HCT116 (cell line): ENCODE results near the gene INHBA. TPM values are rescaled to one million over a fixed set of nuclear protein-coding genes. Genes with fewer than 3 reads are reported as not detected.

Experiments used
- ATAC-seq: fragments of 200-7000 bp; cut with Tn5 transposase; 2 replicates; pipeline ENCODE4 v1.9.1; 2020; ENCODE audit warnings: mild to moderate bottlenecking, moderate library complexity
- BruUV-seq: library from RNA; stranded (reverse); fragments of 400-500 nt; replicated peaks from 2 replicates; lab custom pipeline; 2021; lab: Mats Ljungman, UMichigan
- CTCF ChIA-PET: fragments of 300-600 bp; sonication (Branson Sonifier 250); formaldehyde crosslinking; loops from one replicate; lab custom pipeline; 2021; ENCODE audit warnings: antibody characterized with exemption; lab: Charles Lee
- POLR2A ChIA-PET: fragments of 300-600, 350-600 bp; sonication (Branson Sonifier 250); formaldehyde crosslinking; loops from one replicate; lab custom pipeline; 2021; ENCODE audit warnings: antibody characterized with exemption; lab: Charles Lee
- RAD21 ChIA-PET, 2 experiments: fragments of 300-600 bp; sonication (Branson Sonifier 250); formaldehyde crosslinking; loops; one replicate each; lab custom pipeline; 2023; ENCODE audit warnings: low total read pairs in 2 of 2; ENCODE audit not compliant: uncharacterized antibody in 2 of 2, unreplicated experiment in 2 of 2, low non-redundant PET in 1 of 2; lab: Charles Lee
- DNase-seq: peaks from one replicate; pipeline ENCODE4 v3.0.0-alpha.2; 2010; ENCODE audit warnings: low read depth, low spot score
- H2AFZ ChIP-seq: fragments of 200-600 bp; shearing (Covaris generic), sonication (generic); 2 replicates; pipeline ENCODE4 v1.6.1; 2017; ENCODE audit warnings: low read depth, mixed run types, mixed read lengths, antibody characterized with exemption, low read length; ENCODE audit not compliant: poor library complexity, severe bottlenecking
- H3K27ac ChIP-seq: 2 replicates; pipeline ENCODE4 v1.5.1; 2012; ENCODE audit warnings: low read depth, low read length
- H3K27me3 ChIP-seq: fragments of 200-600 bp; sonication (generic); 2 replicates; pipeline ENCODE4 v1.6.1; 2016; ENCODE audit warnings: mixed run types, low read length, mixed read lengths; ENCODE audit not compliant: insufficient read depth
- H3K36me3 ChIP-seq, 2 experiments: fragments of 200-500 bp in 1 of 2; fragments of 200-600 bp in 1 of 2; sonication (Bioruptor generic) in 1 of 2; sonication (generic) in 1 of 2; 2 replicates each; pipeline versions ENCODE4 v1.5.1 to v1.6.1; 2014 to 2016; ENCODE audit warnings: low read length in 2 of 2, inconsistent platforms in 1 of 2, mixed read lengths in 1 of 2, mixed run types in 1 of 2; ENCODE audit not compliant: insufficient read depth in 2 of 2, control insufficient read depth in 1 of 2
- H3K4me1 ChIP-seq, 2 experiments: fragments of 200-600 bp in 1 of 2; sonication (generic) in 1 of 2; 2 replicates each; pipeline versions ENCODE4 v1.5.1 to v1.6.1; 2012 to 2017; ENCODE audit warnings: low read length in 2 of 2, inconsistent platforms in 1 of 2, mild to moderate bottlenecking in 1 of 2, mixed read lengths in 1 of 2, mixed run types in 1 of 2, moderate library complexity in 1 of 2; ENCODE audit not compliant: insufficient read depth in 2 of 2, control insufficient read depth in 1 of 2
- H3K4me2 ChIP-seq: fragments of 200-600 bp; sonication (generic); 2 replicates; pipeline ENCODE4 v1.6.1; 2017; ENCODE audit warnings: mixed run types, low read length, mixed read lengths
- H3K4me3 ChIP-seq, 2 experiments: fragments of 200-600 bp in 1 of 2; sonication (generic) in 1 of 2; replicated peaks in 1 of 2; 2 replicates each; pipeline ENCODE4 v1.5.1; 2011 to 2016; ENCODE audit warnings: low read length in 2 of 2, control low read depth in 1 of 2, low read depth in 1 of 2, mild to moderate bottlenecking in 1 of 2, mixed read lengths in 1 of 2, mixed run types in 1 of 2
- H3K79me2 ChIP-seq: fragments of 200-600 bp; sonication (generic); 2 replicates; pipeline ENCODE4 v1.6.1; 2017; ENCODE audit warnings: mild to moderate bottlenecking, mixed run types, low read length, moderate library complexity, mixed read lengths; ENCODE audit not compliant: insufficient read depth
- H3K9ac ChIP-seq: fragments of 200-600 bp; sonication (generic); 2 replicates; pipeline ENCODE4 v1.6.1; 2016; ENCODE audit warnings: low read length, mixed read lengths
- H3K9me2 ChIP-seq: fragments of 200-600 bp; sonication (generic), shearing (Covaris generic); 2 replicates; pipeline ENCODE4 v1.6.1; 2017; ENCODE audit warnings: mixed run types, mild to moderate bottlenecking, moderate library complexity; ENCODE audit not compliant: insufficient read depth
- H3K9me3 ChIP-seq, 2 experiments: fragments of 200-500 bp in 1 of 2; fragments of 200-600 bp in 1 of 2; sonication (Bioruptor generic) in 1 of 2; sonication (generic) in 1 of 2; 2 replicates each; pipeline ENCODE4 v1.6.1; 2014 to 2017; ENCODE audit warnings: low read length in 2 of 2, mixed read lengths in 2 of 2, inconsistent platforms in 1 of 2, low read depth in 1 of 2, mild to moderate bottlenecking in 1 of 2, mixed run types in 1 of 2, moderate library complexity in 1 of 2; ENCODE audit not compliant: control insufficient read depth in 1 of 2, insufficient read depth in 1 of 2
- H4K20me1 ChIP-seq: fragments of 200-600 bp; sonication (generic), shearing (Covaris generic); 2 replicates; pipeline ENCODE4 v1.6.1; 2017; ENCODE audit warnings: mixed run types, mild to moderate bottlenecking, moderate library complexity; ENCODE audit not compliant: insufficient read depth
- CBX3 ChIP-seq: IDR thresholded peaks from 2 replicates; pipeline ENCODE4 v1.6.1; 2012; ENCODE audit warnings: low read depth
- CEBPB ChIP-seq: IDR thresholded peaks from 2 replicates; pipeline ENCODE4 v1.6.1; 2012; ENCODE audit warnings: low read depth
- ELF1 ChIP-seq: IDR thresholded peaks from 2 replicates; pipeline ENCODE4 v1.6.1; 2012; ENCODE audit warnings: low read depth, borderline replicate concordance
- RAD21 ChIP-seq: IDR thresholded peaks from 2 replicates; pipeline ENCODE4 v1.6.1; 2012; ENCODE audit warnings: low read depth, mild to moderate bottlenecking
- SP1 ChIP-seq: IDR thresholded peaks from 2 replicates; pipeline ENCODE4 v1.6.1; 2012; ENCODE audit warnings: low read depth
- TCF7L2 ChIP-seq: IDR thresholded peaks from 2 replicates; pipeline ENCODE4 v1.7.0; 2011; ENCODE audit warnings: borderline replicate concordance, inconsistent platforms; ENCODE audit not compliant: insufficient read depth, insufficient read length; ENCODE audit errors: extremely low read depth
- YY1 ChIP-seq: IDR thresholded peaks from 2 replicates; pipeline ENCODE4 v1.6.1; 2011; ENCODE audit warnings: low read length, low read depth, moderate library complexity, mild to moderate bottlenecking; ENCODE audit not compliant: insufficient replicate concordance; ENCODE audit errors: extremely low read depth
- ZNF274 ChIP-seq: fragments of 200-500 bp; sonication (Bioruptor generic); IDR thresholded peaks from 2 replicates; pipeline ENCODE4 v1.6.1; 2014; ENCODE audit warnings: mild to moderate bottlenecking, low read depth, low read length, inconsistent platforms
- intact Hi-C: fragments of 100-400 bp; cut with micrococcal nuclease; formaldehyde crosslinking; loops from 2 replicates; pipeline ENCODE4 v1.10.0; 2022
- total RNA-seq: library from RNA; stranded (reverse); gene quantifications from one replicate; pipeline ENCODE4 v1.2.1, GENCODE V29; 2021; ENCODE audit not compliant: unreplicated experiment
- TF ChIP-seq, protein P1 (sequence below), 3 experiments: fragments of 200-600 bp in 1 of 3; sonication (generic) in 1 of 3; IDR thresholded peaks in 2 of 3; conservative IDR thresholded peaks in 1 of 3; 2 replicates each; pipeline ENCODE4 v1.5.1; 2012 to 2017; ENCODE audit warnings: low read depth in 2 of 3, low read length in 2 of 3, antibody characterized with exemption in 1 of 3, borderline replicate concordance in 1 of 3, control low read depth in 1 of 3, mild to moderate bottlenecking in 1 of 3, mixed read lengths in 1 of 3, mixed run types in 1 of 3, moderate library complexity in 1 of 3; ENCODE audit not compliant: insufficient read depth in 1 of 3
- TF ChIP-seq, protein P2 (sequence below): IDR thresholded peaks from 2 replicates; pipeline ENCODE4 v1.6.1; 2012
- TF ChIP-seq, protein P3 (sequence below): IDR thresholded peaks from 2 replicates; pipeline ENCODE4 v1.6.1; 2012; ENCODE audit warnings: low read depth
- TF ChIP-seq, protein P4 (sequence below): IDR thresholded peaks from 2 replicates; pipeline ENCODE4 v1.6.1; 2011; ENCODE audit warnings: mild to moderate bottlenecking, low read length, moderate library complexity; ENCODE audit not compliant: insufficient replicate concordance; ENCODE audit errors: extremely low read depth

The INHBA gene
- total RNA-seq, 1 experiment from 2014 or later: 0.10 TPM

DNA sequence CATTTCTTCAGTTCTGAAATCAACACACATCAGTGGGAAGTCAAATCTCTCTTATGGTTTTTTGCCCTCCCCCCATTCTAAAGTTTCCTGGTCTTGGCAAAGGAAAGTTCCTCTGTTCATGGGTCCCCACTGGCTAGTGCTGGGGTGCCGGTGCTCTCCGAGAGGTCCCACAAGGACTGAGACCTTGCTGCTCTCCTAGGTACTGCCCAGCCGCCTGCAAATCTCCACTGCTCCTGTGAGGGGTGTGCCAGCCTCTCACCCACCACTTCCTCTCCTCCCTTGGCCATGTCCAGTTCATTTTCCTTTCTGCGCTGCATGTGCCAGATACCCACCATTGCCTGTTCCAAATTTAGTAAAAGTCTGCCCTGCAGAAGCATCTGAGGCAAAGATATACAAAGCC is 17.2 kb upstream of the INHBA start:
- Histone ChIP-seq H3K4me2 (no peak overlapping the region), H2AFZ (no peak overlapping the region), H3K4me3 (no peak overlapping the region), H3K9me2 (no peaks in the 10 kb centered on the region), H3K27me3 (0 out of 2 replicates have a peak, but pooled peaks cover 4% of the 10 kb centered on the region), H4K20me1 (no peaks in the 10 kb centered on the region), H3K79me2 (no peaks in the 10 kb centered on the region), H3K27ac (no peak overlapping the region), H3K36me3 (no peaks in the 10 kb centered on the region), H3K9ac (no peak overlapping the region), H3K4me1 (no peaks in the 10 kb centered on the region), H3K9me3 (no peaks in the 10 kb centered on the region)
- no peak for DNase-seq
- ChIA-PET POLR2A (no interaction called here), CTCF (no interaction called here), RAD21 (no interaction called here)
- BruUV-seq: no TSS peak
- no peak for ATAC-seq
- intact Hi-C loops: no loop called here
- TF ChIP-seq CEBPB: no peak
- TF ChIP-seq, protein P1, sequence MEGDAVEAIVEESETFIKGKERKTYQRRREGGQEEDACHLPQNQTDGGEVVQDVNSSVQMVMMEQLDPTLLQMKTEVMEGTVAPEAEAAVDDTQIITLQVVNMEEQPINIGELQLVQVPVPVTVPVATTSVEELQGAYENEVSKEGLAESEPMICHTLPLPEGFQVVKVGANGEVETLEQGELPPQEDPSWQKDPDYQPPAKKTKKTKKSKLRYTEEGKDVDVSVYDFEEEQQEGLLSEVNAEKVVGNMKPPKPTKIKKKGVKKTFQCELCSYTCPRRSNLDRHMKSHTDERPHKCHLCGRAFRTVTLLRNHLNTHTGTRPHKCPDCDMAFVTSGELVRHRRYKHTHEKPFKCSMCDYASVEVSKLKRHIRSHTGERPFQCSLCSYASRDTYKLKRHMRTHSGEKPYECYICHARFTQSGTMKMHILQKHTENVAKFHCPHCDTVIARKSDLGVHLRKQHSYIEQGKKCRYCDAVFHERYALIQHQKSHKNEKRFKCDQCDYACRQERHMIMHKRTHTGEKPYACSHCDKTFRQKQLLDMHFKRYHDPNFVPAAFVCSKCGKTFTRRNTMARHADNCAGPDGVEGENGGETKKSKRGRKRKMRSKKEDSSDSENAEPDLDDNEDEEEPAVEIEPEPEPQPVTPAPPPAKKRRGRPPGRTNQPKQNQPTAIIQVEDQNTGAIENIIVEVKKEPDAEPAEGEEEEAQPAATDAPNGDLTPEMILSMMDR (IDR thresholded peaks at IDR 0.05 in 2 of 3, conservative IDR thresholded peaks at IDR 0.05 in 1 of 3; ENCODE audit: borderline replicate concordance in 1 of 3, insufficient read depth in 1 of 3, low read depth in 2 of 3, low read length in 2 of 3): no peak
- no peak for TF ChIP-seq CBX3
- TF ChIP-seq, protein P2, sequence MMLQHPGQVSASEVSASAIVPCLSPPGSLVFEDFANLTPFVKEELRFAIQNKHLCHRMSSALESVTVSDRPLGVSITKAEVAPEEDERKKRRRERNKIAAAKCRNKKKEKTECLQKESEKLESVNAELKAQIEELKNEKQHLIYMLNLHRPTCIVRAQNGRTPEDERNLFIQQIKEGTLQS: no peak
- TF ChIP-seq SP1: no peak
- TF ChIP-seq RAD21: no peak
- TF ChIP-seq, protein P3, sequence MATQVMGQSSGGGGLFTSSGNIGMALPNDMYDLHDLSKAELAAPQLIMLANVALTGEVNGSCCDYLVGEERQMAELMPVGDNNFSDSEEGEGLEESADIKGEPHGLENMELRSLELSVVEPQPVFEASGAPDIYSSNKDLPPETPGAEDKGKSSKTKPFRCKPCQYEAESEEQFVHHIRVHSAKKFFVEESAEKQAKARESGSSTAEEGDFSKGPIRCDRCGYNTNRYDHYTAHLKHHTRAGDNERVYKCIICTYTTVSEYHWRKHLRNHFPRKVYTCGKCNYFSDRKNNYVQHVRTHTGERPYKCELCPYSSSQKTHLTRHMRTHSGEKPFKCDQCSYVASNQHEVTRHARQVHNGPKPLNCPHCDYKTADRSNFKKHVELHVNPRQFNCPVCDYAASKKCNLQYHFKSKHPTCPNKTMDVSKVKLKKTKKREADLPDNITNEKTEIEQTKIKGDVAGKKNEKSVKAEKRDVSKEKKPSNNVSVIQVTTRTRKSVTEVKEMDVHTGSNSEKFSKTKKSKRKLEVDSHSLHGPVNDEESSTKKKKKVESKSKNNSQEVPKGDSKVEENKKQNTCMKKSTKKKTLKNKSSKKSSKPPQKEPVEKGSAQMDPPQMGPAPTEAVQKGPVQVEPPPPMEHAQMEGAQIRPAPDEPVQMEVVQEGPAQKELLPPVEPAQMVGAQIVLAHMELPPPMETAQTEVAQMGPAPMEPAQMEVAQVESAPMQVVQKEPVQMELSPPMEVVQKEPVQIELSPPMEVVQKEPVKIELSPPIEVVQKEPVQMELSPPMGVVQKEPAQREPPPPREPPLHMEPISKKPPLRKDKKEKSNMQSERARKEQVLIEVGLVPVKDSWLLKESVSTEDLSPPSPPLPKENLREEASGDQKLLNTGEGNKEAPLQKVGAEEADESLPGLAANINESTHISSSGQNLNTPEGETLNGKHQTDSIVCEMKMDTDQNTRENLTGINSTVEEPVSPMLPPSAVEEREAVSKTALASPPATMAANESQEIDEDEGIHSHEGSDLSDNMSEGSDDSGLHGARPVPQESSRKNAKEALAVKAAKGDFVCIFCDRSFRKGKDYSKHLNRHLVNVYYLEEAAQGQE: no peak
- TF ChIP-seq YY1: no peak
- TF ChIP-seq TCF7L2: no peak
- no peak for TF ChIP-seq ELF1
- TF ChIP-seq ZNF274: no peak
- TF ChIP-seq, protein P4, sequence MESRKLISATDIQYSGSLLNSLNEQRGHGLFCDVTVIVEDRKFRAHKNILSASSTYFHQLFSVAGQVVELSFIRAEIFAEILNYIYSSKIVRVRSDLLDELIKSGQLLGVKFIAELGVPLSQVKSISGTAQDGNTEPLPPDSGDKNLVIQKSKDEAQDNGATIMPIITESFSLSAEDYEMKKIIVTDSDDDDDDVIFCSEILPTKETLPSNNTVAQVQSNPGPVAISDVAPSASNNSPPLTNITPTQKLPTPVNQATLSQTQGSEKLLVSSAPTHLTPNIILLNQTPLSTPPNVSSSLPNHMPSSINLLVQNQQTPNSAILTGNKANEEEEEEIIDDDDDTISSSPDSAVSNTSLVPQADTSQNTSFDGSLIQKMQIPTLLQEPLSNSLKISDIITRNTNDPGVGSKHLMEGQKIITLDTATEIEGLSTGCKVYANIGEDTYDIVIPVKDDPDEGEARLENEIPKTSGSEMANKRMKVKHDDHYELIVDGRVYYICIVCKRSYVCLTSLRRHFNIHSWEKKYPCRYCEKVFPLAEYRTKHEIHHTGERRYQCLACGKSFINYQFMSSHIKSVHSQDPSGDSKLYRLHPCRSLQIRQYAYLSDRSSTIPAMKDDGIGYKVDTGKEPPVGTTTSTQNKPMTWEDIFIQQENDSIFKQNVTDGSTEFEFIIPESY: no peak
